Panc1 (cell line): ENCODE measurements around the gene LGI2. TPM values are rescaled to one million over a fixed set of nuclear protein-coding genes. Genes with fewer than 3 reads are reported as not detected.
"Not testable (repeated sequence)": the region's sequence is repeated elsewhere in the genome, so short reads cannot be mapped to it uniquely, and the experiment has no call there.

ENCODE experiments used
- ATAC-seq: fragments of 200-7000 bp; cut with Tn5 transposase; 2 replicates; pipeline ENCODE4 v1.9.1; 2020; ENCODE audit warnings: mild to moderate bottlenecking, moderate library complexity
- BruUV-seq: library from RNA; stranded (reverse); fragments of 400-500 nt; replicated peaks from 2 replicates; lab custom pipeline; 2021; lab: Mats Ljungman, UMichigan
- CTCF ChIA-PET: fragments of 300-600 bp; sonication (Branson Sonifier 250); formaldehyde crosslinking; loops from one replicate; lab custom pipeline; 2022; ENCODE audit warnings: antibody characterized with exemption; lab: Charles Lee
- POLR2A ChIA-PET: fragments of 300-600 bp; sonication (Branson Sonifier 250); formaldehyde crosslinking; loops from one replicate; lab custom pipeline; 2022; ENCODE audit warnings: antibody characterized with exemption; lab: Charles Lee
- DNase-seq: peaks from one replicate; pipeline ENCODE4 v3.0.0-alpha.2; 2010; ENCODE audit warnings: low read depth, low spot score
- H3K27ac ChIP-seq: 2 replicates; pipeline ENCODE4 v1.5.1; 2011; ENCODE audit warnings: mild to moderate bottlenecking, low read length, inconsistent platforms
- H3K27me3 ChIP-seq: fragments of 200-500 bp; sonication (Bioruptor generic); 2 replicates; pipeline ENCODE4 v1.6.0; 2014; ENCODE audit warnings: low read length, inconsistent platforms; ENCODE audit not compliant: control insufficient read depth, insufficient read depth
- H3K36me3 ChIP-seq: fragments of 200-500 bp; sonication (Bioruptor generic); 2 replicates; pipeline ENCODE4 v1.5.1; 2014; ENCODE audit warnings: inconsistent platforms, mild to moderate bottlenecking, low read length, moderate library complexity; ENCODE audit not compliant: control insufficient read depth, insufficient read depth
- H3K4me1 ChIP-seq: 2 replicates; pipeline ENCODE4 v1.5.1; 2011; ENCODE audit warnings: inconsistent platforms, mild to moderate bottlenecking, low read length, moderate library complexity; ENCODE audit not compliant: control insufficient read depth, insufficient read depth
- H3K4me3 ChIP-seq, 2 experiments: 2 replicates each; pipeline ENCODE4 v1.5.1; 2011 to 2012; ENCODE audit warnings: low read depth in 2 of 2, low read length in 2 of 2, mild to moderate bottlenecking in 2 of 2, inconsistent platforms in 1 of 2, moderate library complexity in 1 of 2
- H3K9me3 ChIP-seq: fragments of 200-500 bp; sonication (Bioruptor generic); 2 replicates; pipeline ENCODE4 v1.5.1; 2014; ENCODE audit warnings: low read depth, mild to moderate bottlenecking, inconsistent platforms, low read length, moderate library complexity; ENCODE audit not compliant: control insufficient read depth, insufficient read depth
- POLR2AphosphoS5 ChIP-seq: IDR thresholded peaks from 2 replicates; pipeline ENCODE4 v1.6.1; 2012; ENCODE audit warnings: mild to moderate bottlenecking, low read depth, low read length, moderate library complexity
- SIN3A ChIP-seq: IDR thresholded peaks from 2 replicates; pipeline ENCODE4 v1.6.1; 2012; ENCODE audit warnings: low read depth, mild to moderate bottlenecking, low read length, moderate library complexity, borderline replicate concordance; ENCODE audit not compliant: insufficient read depth
- TCF7L2 ChIP-seq: IDR thresholded peaks from 2 replicates; pipeline ENCODE4 v1.6.1; 2011; ENCODE audit warnings: mild to moderate bottlenecking, low read depth, low read length, inconsistent platforms
- in situ Hi-C: cut with HindIII; loops from 2 replicates; pipeline ENCODE4 v1.10.0; 2016; ENCODE audit warnings: low sequenced_read_pairs, low pct_unique_long_range_greater_than_20kb
- intact Hi-C: fragments of 100-400 bp; cut with micrococcal nuclease; formaldehyde crosslinking; loops from one replicate; pipeline ENCODE4 v1.10.0; 2022; ENCODE audit not compliant: unreplicated experiment
- total RNA-seq: library from RNA; stranded (reverse); gene quantifications from one replicate; pipeline ENCODE4 v1.2.1, GENCODE V29; 2021; ENCODE audit not compliant: unreplicated experiment
- TF ChIP-seq, protein P1 (sequence below), 2 experiments: IDR thresholded peaks; 2 replicates each; pipeline ENCODE4 v1.6.1; 2011 to 2012; ENCODE audit warnings: low read depth in 2 of 2, control low read depth in 1 of 2, low read length in 1 of 2, mild to moderate bottlenecking in 1 of 2, moderate library complexity in 1 of 2; ENCODE audit not compliant: insufficient read depth in 1 of 2
- TF ChIP-seq, protein P2 (sequence below): fragments of 450-650 bp; IDR thresholded peaks from 2 replicates; pipeline ENCODE4 v1.5.1; 2017; ENCODE audit warnings: mild to moderate bottlenecking

The LGI2 gene
- total RNA-seq, 1 experiment from 2014 or later, result not detected

DNA sequence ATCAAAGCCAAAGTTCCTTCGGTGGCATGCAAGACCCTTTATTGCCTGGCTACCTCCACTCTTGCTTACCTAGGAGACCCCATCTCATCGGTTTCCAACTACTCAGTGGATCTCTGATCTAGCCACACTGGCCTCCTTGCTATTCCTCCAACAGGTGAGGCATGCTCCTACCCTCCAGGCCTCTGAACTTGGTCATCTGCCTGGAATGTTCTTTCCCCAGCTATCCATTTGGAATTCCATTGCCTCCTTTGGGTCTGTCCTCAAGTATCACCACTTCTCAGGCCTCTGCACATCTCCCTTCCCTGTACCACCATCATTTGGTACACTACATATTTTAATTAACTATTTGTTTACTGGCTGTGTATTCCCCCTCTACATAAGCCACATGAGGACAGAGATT, 11.2 kb downstream of the LGI2 start:
- no peaks in the 10 kb centered on the region for H3K4me1 ChIP-seq
- POLR2A ChIA-PET, result interaction anchor here (0.5 kb wide), 1 partner anchor 166 kb away, joined by 10 read pairs; no protein-coding TSS in a partner anchor
- intact Hi-C loops (no loop called here), in situ Hi-C loops (no loop called here)
- CTCF ChIA-PET, result no interaction called here
- no peaks in the 10 kb centered on the region for H3K9me3 ChIP-seq
- BruUV-seq, result no TSS peak
- H3K27me3 ChIP-seq, result peaks cover 3% of the 10 kb centered on the region; the same call in 1 of the 2 replicates
- no peak for TF ChIP-seq SIN3A
- no peaks in the 10 kb centered on the region for H3K36me3 ChIP-seq
- H3K4me3 ChIP-seq, result no peak overlapping the region
- H3K27ac ChIP-seq, result no peak overlapping the region
- ATAC-seq (no peak), DNase-seq (no peak)

- in situ Hi-C loops, result no loop called here
- Histone ChIP-seq H3K4me3 (no peak overlapping the region), H3K27ac (no peak overlapping the region), H3K36me3 (no peaks in the 10 kb centered on the region), H3K9me3 (no peaks in the 10 kb centered on the region), H3K4me1 (no peaks in the 10 kb centered on the region), H3K27me3 (no peaks in the 10 kb centered on the region)
- TF ChIP-seq, protein P1, sequence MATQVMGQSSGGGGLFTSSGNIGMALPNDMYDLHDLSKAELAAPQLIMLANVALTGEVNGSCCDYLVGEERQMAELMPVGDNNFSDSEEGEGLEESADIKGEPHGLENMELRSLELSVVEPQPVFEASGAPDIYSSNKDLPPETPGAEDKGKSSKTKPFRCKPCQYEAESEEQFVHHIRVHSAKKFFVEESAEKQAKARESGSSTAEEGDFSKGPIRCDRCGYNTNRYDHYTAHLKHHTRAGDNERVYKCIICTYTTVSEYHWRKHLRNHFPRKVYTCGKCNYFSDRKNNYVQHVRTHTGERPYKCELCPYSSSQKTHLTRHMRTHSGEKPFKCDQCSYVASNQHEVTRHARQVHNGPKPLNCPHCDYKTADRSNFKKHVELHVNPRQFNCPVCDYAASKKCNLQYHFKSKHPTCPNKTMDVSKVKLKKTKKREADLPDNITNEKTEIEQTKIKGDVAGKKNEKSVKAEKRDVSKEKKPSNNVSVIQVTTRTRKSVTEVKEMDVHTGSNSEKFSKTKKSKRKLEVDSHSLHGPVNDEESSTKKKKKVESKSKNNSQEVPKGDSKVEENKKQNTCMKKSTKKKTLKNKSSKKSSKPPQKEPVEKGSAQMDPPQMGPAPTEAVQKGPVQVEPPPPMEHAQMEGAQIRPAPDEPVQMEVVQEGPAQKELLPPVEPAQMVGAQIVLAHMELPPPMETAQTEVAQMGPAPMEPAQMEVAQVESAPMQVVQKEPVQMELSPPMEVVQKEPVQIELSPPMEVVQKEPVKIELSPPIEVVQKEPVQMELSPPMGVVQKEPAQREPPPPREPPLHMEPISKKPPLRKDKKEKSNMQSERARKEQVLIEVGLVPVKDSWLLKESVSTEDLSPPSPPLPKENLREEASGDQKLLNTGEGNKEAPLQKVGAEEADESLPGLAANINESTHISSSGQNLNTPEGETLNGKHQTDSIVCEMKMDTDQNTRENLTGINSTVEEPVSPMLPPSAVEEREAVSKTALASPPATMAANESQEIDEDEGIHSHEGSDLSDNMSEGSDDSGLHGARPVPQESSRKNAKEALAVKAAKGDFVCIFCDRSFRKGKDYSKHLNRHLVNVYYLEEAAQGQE (IDR thresholded peaks at IDR 0.05; ENCODE audit: insufficient read depth in 1 of 2, low read depth in 2 of 2, low read length in 1 of 2), result no peak
- TF ChIP-seq, protein P2, sequence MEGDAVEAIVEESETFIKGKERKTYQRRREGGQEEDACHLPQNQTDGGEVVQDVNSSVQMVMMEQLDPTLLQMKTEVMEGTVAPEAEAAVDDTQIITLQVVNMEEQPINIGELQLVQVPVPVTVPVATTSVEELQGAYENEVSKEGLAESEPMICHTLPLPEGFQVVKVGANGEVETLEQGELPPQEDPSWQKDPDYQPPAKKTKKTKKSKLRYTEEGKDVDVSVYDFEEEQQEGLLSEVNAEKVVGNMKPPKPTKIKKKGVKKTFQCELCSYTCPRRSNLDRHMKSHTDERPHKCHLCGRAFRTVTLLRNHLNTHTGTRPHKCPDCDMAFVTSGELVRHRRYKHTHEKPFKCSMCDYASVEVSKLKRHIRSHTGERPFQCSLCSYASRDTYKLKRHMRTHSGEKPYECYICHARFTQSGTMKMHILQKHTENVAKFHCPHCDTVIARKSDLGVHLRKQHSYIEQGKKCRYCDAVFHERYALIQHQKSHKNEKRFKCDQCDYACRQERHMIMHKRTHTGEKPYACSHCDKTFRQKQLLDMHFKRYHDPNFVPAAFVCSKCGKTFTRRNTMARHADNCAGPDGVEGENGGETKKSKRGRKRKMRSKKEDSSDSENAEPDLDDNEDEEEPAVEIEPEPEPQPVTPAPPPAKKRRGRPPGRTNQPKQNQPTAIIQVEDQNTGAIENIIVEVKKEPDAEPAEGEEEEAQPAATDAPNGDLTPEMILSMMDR, result no peak
- TF ChIP-seq POLR2AphosphoS5 (no peak), SIN3A (no peak), TCF7L2 (no peak)
- intact Hi-C loops, result no loop called here
- no TSS peak for BruUV-seq
- ChIA-PET POLR2A (no interaction called here), CTCF (no interaction called here)
- no peak for DNase-seq
- no peak for ATAC-seq
These were observed 15.7 kb downstream of the LGI2 start for GRCh38 chr4:25015012-25015411.

DNA sequence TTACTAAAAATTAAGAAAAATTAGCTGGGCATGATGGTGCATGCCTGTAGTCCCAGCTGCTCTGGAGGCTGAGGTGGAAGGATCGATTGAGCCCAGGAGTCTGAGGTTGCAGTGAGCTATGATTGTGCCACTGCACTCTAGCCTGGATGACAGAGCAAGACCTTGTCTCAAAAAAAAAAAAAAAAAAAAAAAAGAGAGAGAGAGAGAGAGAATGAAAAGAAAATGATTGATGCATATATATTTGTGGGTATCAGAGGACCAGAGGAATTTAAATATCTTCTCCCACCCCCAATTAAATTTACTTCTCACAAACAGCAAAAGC, 16.1 kb downstream of the LGI2 start:
- intact Hi-C loops, H3K36me3 ChIP-seq, DNase-seq, in situ Hi-C loops, H3K27ac ChIP-seq, POLR2A ChIA-PET, BruUV-seq, ATAC-seq, H3K9me3 ChIP-seq, H3K27me3 ChIP-seq, CTCF ChIA-PET, H3K4me3 ChIP-seq, H3K4me1 ChIP-seq: not testable (repeated sequence)
